ENCODE results near the gene RFESD.
"Not testable (repeated sequence)": the region's sequence is repeated elsewhere in the genome, so short reads cannot be mapped to it uniquely, and the experiment has no call there.

The RFESD gene

GRCh38 chr5:95638632-95639031, 7.9 kb upstream of the RFESD start:
- DNase-seq (ENCODE audit: extremely low read depth, low read depth): no peak
- no peak for TF ChIP-seq CTCF (IDR thresholded peaks at IDR 0.05; ENCODE audit: low read depth, low read length)

GRCh38 chr5:95641741-95642220, 4.8 kb upstream of the RFESD start:
- DNase-seq (ENCODE audit: extremely low read depth, low read depth): no peak
- no peak for TF ChIP-seq CTCF (IDR thresholded peaks at IDR 0.05; ENCODE audit: low read depth, low read length)

- no peak for DNase-seq (ENCODE audit: extremely low read depth, low read depth)
- TF ChIP-seq CTCF (IDR thresholded peaks at IDR 0.05; ENCODE audit: low read depth, low read length): no peak
Measured at GRCh38 chr5:95643152-95643551, 3.4 kb upstream of the RFESD start.

- DNase-seq (ENCODE audit: extremely low read depth, low read depth): no peak
Measured at GRCh38 chr5:95644351-95645042, 2.1 kb upstream of the RFESD start.

GRCh38 chr5:95646226-95646568, 380 bp upstream of the RFESD start:
- DNase-seq (ENCODE audit: extremely low read depth, low read depth): not testable (repeated sequence)

More at GRCh38 chr5:95644351-95645042, 2.1 kb upstream of the RFESD start:
- TF ChIP-seq CTCF (IDR thresholded peaks at IDR 0.05; ENCODE audit: low read depth, low read length): peak; percentile 83

GRCh38 chr5:95647886-95648860, 1.6 kb downstream of the RFESD start:
- no peak for TF ChIP-seq CTCF (IDR thresholded peaks at IDR 0.05; ENCODE audit: low read depth, low read length)
- no peak for DNase-seq (ENCODE audit: extremely low read depth, low read depth)

GRCh38 chr5:95649274-95649673, 2.7 kb downstream of the RFESD start:
- TF ChIP-seq CTCF (IDR thresholded peaks at IDR 0.05; ENCODE audit: low read depth, low read length): no peak
- DNase-seq (ENCODE audit: extremely low read depth, low read depth): no peak
